Islet precursor cell (in vitro differentiated cells): Measurements from ENCODE around the gene COPG1.
A peak's percentile ranks its signal among the peaks of the same experiment; 100 is the strongest.

Experiments
- DNase-seq: peaks from one replicate; pipeline ENCODE4 v3.0.0-alpha.2; 2018

Gene COPG1

DNA sequence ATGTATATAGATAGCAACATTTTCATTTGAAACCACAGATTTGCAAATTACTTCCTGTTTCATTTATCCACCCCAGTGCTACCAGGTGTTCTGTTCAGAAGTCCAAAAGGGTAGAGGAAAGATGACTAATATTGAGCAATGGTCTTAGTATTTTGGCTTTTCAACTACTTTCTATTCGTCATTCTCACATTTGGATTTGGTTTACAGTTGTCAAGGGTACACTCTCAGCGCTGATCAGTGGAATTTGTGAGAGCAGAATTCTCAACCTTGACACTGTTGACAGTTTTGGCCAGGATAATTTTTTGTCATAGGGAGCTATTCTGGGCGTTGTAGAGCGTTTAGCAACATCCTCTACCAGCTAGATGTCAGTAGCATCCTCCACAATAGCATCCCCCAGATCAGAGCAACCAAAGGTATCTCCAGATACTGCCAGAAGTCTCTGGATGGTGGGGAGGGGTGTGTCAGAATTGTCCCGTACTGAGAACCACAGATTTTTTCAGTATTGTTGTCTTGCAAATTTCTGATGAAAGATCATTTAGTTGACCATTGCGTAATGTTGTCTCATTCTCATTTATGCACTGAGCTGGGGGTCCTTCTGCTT is 33.4 kb downstream of the COPG1 start:
- no peak for DNase-seq

DNA sequence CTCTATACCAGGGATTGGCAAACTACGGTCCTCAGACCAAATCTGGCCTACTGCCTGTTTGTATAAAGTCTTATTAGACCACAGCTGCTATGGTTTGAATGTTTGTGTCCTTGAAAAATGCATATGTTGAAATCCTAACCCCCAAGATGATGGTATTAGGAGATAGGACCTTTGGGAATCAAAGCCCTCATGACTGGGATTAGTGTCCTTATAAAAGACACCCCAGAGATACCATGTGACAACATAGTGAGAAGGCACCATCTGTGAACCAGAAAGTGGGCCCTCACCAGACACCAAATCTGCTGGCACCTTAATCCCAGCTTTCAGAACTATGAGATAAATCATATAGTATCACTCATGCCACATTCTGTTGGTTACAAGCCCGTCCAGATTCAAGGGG is 36.7 kb downstream of the COPG1 start:
- no peak for DNase-seq

DNA sequence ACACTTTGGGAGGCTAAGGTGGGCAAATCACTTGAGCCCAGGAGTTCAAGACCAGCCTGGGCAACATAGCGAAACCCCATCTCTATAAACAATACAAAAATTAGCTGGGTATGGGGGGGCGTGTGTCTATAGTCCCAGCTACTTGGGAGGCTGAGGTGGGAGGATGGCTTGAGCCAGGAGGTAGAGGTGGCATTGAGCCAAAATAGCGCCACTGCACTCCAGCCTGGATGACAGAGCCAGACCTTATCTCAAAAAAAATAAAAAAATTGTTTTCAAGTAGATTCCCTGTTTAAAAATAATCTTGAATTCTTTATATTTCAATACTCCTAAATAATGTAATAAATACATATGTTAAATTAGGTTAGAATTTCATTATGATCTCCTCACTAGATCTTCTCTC is 39.0 kb downstream of the COPG1 start:
- DNase-seq = no peak

DNA sequence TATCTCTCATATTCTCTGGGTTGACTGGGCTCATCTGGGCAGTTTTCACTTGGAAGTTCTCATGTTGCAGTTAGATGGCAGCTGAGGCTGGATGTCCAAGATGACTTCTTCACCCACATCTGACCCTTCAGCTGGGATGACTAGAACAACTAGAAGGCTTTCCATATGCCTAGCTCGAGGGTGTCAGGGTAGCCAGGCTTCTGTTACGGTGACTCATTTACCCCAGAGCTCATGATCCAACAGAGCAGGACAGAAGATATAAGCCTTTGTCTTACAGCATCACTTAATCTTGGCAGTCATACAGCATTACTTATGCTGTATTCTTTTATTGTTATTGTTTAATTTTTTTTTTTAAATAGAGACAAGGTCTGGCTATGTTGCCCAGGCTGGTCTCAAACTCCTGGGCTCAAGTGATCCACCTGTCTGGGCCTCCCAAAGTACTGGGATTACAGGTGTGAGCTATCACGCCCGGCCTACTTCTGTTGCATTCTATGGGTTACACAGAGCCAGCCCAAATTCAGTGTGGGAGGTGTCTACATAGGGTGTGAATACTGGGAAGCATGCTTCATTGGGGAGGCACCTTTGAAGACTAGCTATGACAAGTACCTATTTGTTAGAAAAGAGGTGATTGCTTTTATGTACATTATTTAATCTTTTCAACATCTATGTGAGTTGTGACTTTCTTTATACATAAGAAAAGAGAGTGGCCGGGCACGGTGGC is 40.0 kb downstream of the COPG1 start:
- DNase-seq = no peak

DNA sequence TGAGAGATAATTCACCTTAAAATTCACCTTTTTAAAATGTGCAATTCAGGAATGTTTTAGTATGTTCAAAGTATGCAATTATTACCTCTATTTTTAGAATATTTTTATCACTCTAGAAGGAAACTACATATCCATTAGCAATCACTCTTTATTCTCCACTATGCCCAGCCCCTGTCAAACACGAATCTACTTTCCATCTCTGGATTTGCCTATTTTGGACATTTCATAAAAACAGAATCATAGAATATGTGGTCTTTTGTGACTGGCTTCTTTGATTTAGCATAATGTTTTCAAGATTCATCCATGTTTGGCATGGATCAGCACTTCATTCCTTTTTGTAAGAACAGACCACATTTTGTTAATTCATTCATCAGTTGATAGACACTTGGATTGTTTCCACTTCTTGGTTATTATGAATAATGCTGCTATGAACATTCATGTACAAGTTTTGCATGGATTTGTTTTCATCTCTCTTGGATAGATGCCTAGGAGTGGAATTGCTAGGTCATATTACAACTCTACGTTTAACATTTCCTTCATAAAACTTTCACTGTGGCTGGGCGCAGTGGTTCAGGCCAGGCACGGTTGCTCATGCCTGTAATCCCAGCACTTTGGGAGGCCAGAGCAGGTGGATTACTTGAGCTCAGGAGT is 42.0 kb downstream of the COPG1 start:
- no peak for DNase-seq

DNA sequence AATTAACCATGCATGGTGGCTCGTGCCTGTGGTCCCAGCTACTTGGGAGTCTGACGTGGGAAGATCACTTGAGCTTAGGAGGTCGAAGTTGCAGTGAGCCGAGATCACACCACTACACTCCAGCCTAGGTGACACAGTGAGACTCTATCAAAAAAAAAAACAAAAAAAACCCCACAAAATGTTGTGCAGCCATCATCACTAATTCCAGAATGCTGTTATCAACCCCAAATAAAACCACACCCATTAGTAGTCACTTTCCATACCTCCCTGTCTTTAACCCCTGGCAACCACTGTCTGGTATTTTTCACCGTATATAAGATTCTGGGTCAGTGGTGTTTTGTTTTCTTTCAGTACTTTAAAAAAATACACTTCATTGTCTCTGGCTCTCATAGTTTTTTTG is 45.9 kb downstream of the COPG1 start:
- DNase-seq = no peak

DNA sequence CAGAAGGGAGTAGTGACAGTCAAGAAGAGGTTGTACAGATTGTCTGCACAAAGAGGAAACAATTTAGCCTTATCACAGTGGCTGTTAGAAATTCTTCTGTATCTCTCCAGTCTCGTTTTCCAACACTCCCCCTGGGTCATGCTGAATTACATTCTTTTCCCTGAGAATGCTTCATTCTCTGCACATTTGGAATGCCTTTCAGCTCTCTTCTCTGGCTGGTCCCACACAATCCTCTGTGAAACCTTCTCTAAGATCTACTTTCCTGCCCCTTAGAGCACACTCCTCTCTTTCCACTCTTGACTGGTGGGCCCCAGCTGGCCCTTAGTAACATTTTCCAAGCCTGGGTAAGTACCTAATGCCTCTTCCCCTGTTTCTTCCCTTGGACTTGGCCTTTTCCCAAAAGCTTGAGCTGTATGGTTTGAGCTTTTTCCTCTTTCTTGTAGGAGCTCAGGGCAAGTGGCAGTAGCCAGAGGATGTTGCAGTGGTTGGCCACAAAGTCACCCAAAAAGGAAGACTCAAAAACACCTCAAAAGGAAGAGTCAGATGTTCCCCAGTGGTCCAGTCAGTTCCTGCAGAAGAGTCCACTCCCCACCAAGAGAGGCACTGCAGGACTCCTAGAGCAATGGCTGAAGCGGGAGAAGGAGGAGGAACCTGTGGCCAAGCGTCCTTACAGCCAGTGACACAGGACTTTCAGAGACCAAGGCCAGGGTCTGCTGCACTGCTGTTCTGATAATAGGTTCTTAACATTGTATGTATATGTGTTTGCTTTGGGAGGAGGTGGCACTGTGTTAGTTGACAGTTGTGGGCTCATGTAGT is 54.9 kb downstream of the COPG1 start:
- DNase-seq = no peak

DNA sequence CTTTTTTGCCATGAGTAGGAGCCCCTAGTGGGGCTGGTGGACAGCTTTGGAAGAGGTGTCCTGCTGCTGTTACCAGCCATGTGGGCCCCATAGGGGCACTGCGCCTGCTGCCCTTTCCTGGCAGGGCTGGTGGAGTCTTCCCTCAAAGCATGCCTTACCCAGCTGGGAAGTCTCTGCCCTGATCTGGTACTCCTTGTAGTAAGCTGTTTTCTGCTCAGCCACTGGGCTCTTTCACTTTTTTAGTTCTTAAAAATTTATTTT is 55.5 kb downstream of the COPG1 start:
- DNase-seq = no peak

DNA sequence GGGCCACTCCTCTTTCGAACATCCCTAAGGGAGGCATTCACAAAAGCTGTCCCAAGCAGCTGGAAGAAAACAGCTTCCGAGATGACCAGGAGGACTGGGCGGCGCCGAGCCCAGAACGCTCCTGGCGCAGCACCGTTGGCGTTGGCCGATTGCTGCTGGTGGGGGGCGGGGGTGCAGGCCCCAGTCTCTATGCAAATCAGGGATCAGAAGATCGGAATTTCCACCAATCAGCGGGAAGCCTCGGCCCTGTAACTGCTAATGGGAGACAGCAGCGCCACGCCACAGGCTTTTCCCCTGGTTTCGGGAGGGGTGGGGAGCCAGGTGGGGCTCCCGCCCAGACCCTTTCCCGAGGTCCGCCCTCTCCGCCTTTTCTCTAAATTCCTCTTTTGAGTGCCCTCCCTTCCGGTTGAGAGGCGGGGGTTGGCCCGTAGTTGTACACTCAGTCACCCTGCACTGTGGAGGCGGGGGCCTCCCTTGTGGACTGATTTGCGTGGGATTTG is 56.2 kb downstream of the COPG1 start:
- DNase-seq = peak; percentile 99

DNA sequence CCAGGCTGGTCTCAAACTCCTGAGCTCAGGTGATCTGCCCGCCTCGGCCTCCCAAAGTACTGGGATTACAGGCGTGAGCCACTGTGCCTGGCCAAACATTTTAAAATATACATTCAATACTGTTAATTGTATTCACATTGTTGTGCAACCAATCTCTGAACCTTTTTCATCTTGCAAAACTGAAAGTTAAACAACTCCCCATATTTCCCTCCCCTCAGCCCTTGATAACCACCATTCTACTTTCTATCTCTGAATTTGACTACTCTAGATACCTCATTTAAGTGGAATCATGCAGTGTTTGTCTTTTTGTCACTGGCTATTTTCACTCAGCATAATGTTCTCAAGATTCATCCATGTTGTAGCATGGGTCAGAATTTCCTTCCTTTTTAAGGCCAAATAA is 59.2 kb downstream of the COPG1 start:
- no peak for DNase-seq

DNA sequence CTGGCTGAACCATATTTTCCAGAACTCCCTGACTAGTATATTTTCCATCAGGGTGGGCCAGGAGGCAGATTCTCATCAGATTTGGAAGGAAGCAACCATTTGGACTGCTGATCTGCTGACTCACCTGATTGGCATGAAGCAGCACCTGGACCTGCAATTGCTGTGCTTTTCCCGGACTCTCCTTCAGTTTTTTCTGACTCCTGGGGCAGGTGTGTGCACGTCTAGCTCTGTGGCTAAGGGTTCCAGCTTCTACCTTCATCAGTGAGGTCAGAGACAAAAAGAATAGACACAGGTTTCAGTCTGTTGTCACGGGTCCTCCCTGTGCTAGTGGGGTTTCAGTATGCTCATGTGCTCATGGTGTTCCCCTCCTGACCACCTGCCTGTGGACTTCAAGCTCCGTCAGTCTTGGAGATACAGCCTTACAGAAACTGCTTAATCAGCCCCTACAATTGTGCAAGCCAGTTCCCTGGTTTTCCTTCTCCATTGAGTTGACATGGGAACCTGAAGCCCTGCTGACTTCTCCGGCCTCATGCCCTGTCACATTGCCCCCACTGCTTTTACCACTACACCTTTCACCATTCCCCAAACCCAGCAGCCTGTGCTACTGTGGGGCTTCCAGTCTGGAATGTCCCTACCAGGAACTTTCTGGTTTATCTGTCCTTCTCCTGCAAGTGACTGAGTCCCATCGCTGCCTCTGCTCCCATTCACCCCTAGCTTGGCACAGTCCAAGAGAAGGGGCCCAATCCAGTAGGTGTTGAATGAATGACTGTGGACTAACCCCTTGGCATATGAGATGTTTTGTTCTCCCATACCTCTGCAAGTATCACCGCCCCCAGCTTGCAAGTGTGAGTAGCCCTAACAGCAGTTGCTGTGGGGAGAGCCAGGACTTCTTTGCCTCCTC is 61.0 kb downstream of the COPG1 start:
- peak; percentile 89 for DNase-seq

DNA sequence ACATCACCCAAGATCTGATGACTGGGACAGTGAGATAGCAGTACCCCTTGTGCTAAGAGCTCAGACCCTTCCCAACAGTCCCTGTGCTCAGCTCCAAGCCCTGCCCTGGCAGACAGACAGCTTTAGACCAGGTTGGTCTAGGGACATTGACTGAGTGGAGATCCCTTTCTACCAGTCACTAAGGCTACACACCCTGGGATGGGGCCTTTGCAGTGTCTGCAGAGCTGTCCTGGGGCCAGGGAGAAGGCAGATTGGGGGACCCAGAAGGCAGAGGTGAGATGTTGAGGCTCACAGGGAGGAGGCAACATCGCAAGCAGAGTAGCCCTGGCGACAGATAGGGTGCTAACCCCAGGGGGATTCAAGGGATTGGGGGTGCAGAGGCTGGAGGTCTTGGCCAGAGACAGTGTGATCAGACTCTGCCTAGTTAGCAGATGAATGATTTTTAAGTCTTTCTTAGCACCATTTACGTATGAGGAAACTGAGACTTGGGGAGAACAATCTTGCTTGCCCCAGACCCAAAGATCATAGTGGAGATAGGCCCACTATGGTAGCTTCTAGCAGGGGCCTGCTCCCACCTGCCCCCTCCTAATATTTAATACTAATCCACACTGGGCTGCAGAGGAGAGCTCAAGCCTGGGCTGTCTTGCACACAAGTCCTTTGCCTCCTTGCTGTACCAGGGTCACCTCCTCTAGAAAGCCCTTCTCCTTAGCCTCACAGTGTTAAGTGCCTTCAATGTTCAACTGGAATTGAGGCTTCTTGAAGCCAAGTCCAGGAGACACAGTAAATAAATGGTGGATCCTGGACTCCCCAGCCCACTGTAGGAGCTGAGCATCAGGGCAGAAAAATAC is 61.9 kb downstream of the COPG1 start:
- peak; percentile 43 for DNase-seq

DNA sequence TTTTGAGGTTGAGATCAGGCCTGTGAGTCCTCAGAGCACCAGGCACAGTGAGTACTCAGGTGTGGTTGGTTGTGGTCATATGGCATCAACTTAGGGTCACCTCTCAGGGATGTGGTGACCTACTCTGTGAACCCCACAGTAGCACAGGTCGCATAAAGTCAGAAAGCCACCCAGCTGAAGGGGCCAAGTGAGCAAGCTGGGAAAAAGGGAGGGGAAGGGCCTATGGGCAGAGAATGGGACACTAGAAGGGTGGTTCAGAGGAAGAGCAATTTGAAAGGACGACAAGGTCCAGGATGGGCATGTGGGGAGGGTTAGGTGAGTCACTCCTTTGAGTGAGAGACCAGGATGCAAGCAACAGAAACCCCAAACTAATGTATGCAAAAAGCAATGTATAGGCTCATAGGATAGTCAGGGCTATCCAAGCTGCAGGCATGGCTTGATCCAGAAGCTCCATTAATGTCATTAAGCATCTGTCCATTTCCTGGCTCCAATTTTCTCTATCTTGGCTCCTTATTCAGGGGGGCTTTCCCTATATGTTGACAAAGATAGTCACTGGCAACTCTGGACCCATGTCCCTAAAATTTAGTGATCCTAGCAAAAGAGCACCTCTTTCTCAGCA is 62.7 kb downstream of the COPG1 start:
- peak; percentile 42 for DNase-seq

DNA sequence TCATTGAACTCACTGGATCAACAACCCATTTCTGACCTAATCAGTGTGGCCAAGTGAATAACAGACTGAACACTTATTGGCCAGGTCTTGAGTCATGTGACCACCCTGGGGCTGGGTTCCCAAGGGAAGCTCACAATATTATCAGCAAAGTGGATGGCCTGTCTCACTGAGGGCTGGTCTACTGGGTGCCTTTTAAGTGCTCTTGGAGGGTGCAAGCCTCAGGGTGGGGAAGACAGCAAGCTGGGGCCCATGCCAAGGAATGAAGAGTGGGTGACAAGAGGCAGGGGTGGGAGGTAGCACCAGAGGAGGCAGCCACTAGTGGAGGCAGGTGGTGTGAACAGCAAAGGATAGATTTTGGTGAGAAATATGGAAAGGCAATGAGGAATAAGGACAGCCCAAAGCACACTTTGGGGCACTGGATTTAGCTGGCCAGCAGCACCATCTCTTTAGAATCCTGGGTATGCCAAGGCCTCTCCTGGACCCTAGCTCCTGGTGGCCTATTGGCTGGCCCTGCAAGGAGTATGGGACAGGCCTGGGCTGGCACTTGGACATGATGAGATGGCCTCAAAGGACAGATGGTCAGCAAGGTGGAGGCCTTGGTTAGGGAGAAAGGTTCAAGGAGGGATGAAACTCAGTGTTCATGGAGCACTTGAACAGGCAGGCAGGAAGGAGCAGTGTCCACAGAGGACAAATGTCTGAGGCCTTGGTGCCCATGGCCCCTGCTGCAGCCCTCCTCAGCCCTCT is 63.4 kb downstream of the COPG1 start:
- DNase-seq = peak; percentile 50

DNA sequence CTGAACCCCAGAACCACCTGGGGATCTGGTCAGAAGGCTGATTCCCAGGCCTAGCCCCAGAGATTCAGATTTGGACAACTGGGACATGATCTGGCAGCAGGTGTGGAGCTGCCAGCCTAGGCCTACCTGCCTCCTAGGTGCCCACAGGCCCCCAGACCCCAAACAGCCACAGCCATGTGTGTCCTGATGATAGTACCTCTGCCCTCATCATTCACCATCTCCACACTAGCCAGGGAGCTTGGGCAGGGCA is 63.9 kb downstream of the COPG1 start:
- DNase-seq = peak; percentile 54

DNA sequence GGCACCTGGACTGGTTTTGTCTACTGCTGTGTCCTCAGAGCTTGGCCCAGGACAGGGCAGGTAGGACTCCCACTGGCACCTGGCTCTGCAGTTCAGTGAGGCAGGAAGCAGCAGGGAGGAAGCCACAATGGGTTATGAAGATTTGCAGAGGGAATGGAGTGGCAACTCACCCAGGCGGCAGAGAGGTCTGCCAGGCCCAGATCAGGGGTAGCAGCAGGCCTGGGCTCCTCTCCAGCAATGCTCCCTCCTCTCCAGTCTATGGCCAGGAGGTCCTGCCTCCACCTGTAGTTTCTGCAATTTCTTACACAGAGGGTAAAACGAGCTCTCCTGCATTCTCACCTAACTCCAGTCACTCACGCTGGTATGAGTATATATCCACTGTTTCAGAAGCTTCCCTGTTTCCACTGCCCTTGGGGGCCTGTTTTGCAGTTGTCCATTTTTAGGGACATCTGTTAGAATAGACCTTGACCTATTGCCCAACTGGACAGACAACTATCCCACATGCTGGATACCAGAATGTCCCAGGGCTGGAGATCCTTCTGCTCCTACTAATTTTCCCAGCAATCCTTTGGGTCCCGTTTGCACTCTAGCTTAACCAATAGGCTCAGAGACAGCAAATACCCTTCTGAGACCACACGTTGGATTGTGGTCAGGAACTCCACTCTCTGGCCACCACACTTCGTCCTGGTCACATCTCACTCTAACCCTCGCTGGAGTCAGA is 64.4 kb downstream of the COPG1 start:
- peak; percentile 61 for DNase-seq

DNA sequence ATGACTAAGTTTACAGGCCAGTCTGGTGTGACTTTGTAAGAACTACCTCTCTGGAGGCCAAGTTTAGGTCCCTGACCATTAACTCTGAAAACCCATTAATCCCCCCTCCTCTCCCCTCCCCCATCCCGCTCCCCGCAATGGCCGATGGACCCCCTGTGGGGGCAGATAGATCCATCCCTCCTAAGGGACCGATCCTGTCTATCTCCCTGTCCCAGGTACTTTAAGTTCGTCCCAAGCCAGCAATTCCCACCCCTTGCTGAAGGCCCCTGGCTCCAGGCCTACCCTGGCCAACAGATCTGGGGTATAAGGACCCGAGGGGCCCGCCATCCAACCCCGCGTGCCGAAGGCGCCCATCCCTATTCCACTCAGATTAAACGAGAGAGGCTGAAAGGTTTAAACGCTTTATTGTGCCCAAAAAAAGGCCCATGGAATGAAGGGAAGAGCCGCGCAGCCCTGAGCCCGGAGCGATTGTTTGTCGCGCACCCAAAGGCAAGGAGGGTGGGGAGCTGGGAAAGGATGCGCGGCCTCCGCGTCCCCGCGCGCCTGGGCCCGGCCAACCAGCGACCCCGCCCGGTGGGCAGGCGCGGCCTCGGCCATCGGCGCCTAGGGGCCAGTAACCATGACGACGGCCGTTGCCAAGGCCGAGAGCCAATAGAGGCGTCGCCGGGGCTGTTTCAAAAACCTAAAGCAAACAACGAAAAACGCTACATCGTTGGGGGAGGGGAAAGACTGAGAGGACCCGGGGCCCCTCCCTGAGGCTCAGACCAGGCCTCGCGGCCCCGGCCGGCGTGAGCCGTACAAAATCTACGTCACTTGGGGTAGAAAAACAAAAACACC is 65.2 kb downstream of the COPG1 start:
- DNase-seq = peak; percentile 96

DNA sequence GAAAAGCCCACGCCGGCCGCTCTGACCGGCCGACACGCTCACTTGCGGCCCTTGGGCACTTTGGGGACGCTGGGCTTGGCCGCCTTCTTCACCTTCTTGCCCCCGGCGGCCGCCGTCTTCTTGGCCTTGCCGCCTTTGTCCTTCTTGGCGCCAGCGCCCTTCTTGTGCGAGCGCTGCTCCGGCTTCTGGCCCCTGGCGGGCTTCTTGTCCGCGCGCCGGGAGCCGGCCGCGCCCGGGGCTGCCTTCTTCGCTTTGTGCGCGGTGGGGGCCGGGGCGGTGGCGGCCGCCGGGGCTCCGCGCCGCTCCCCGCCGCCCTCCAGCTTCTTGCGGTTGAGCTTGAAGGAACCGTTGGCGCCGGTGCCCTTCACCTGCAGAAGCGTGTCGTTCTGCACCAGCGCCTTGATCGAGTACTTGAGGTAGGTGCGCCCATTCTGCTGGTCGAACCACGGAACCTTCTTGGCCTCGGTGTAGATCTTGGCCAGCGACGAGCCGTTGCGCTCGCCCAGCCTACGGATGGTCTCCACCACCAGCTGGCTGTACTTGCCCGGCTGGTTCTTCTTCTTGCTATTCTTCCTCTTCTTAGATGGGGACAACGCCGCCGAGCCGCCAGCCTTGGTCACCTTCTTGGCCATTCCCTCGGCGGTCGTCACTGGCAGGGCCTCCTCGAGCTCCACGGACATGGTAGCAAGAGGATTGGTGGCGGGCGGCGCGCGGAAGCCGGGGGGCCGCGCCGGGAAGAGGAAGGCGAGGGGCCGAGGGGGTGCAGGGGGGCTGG is 66.0 kb downstream of the COPG1 start:
- DNase-seq = no peak

DNA sequence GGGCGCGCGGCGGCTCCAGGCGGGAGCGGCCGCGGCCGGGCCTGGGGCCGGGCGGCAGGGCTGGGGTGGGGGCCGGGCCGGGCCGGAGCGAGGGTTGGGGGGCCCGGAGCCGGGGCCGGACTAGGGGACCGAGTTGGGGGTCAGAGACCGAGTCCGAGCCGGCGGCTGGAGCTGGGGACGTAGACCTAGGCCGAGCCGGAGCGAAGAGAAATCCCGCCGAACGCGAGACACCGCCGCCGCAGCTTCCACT is 66.5 kb downstream of the COPG1 start:
- no peak for DNase-seq
